GM10248 (cell line): ENCODE data around the gene NKX1-1.
"Not testable (repeated sequence)": the region's sequence is repeated elsewhere in the genome, so short reads cannot be mapped to it uniquely, and the experiment has no call there.

Experiments
- CTCF ChIA-PET: fragments of 300-600 bp; sonication (Branson Sonifier 250); formaldehyde crosslinking; extraction: SDS; loops from one replicate; lab custom pipeline; 2021; ENCODE audit warnings: antibody characterized with exemption; lab: Yijun Ruan, JAX
- POLR2A ChIA-PET: fragments of 350-650 bp; sonication (Branson Sonifier 250); formaldehyde crosslinking; extraction: SDS; loops from one replicate; lab custom pipeline; 2020; ENCODE audit warnings: antibody characterized with exemption; lab: Yijun Ruan, JAX
- DNase-seq: peaks from one replicate; pipeline ENCODE4 v3.0.0; 2012; ENCODE audit errors: extremely low spot score
- CTCF ChIP-seq: IDR thresholded peaks from 2 replicates; pipeline ENCODE4 v1.5.1; 2012; ENCODE audit warnings: mild to moderate bottlenecking, low read depth; ENCODE audit errors: extremely low read depth, missing control alignments, control extremely low read depth

NKX1-1 gene

GRCh38 chr4:1400191-1400805 lies 5.9 kb downstream of the NKX1-1 start:
- ChIA-PET CTCF (interaction anchor here (1.7 kb wide), 1 partner anchor 45 kb away, joined by 3 read pairs; no protein-coding TSS in a partner anchor), POLR2A (no interaction called here)
- DNase-seq: no peak
- TF ChIP-seq CTCF: no peak

GRCh38 chr4:1399508-1400190 lies 6.6 kb downstream of the NKX1-1 start:
- TF ChIP-seq CTCF: no peak
- DNase-seq: no peak
- ChIA-PET CTCF (no interaction called here), POLR2A (no interaction called here)

GRCh38 chr4:1398681-1399507 lies 7.3 kb downstream of the NKX1-1 start:
- ChIA-PET POLR2A (no interaction called here), CTCF (no interaction called here)
- DNase-seq: no peak
- TF ChIP-seq CTCF: no peak

GRCh38 chr4:1396806-1397455 lies 9.3 kb downstream of the NKX1-1 start:
- ChIA-PET CTCF (no interaction called here), POLR2A (no interaction called here)
- DNase-seq: no peak
- no peak for TF ChIP-seq CTCF

GRCh38 chr4:1395941-1396805 lies 10.1 kb downstream of the NKX1-1 start:
- no peak for TF ChIP-seq CTCF
- CTCF ChIA-PET: no interaction called here
- no peak for DNase-seq
- POLR2A ChIA-PET: no interaction called here

GRCh38 chr4:1395389-1395820 lies 10.8 kb downstream of the NKX1-1 start:
- CTCF ChIA-PET, DNase-seq, POLR2A ChIA-PET: not testable (repeated sequence)

- DNase-seq, CTCF ChIA-PET, POLR2A ChIA-PET: not testable (repeated sequence)
Observed at GRCh38 chr4:1394554-1395388, 11.5 kb downstream of the NKX1-1 start.
